ENCODE results near the gene NFIA. TPM values are rescaled to one million over a fixed set of nuclear protein-coding genes. Genes with fewer than 3 reads are reported as not detected.
A peak's percentile ranks its signal among the peaks of the same experiment; 100 is the strongest.

Gene NFIA
- total RNA-seq, 1 donor from 2014 or later, result 68.1 TPM

DNA sequence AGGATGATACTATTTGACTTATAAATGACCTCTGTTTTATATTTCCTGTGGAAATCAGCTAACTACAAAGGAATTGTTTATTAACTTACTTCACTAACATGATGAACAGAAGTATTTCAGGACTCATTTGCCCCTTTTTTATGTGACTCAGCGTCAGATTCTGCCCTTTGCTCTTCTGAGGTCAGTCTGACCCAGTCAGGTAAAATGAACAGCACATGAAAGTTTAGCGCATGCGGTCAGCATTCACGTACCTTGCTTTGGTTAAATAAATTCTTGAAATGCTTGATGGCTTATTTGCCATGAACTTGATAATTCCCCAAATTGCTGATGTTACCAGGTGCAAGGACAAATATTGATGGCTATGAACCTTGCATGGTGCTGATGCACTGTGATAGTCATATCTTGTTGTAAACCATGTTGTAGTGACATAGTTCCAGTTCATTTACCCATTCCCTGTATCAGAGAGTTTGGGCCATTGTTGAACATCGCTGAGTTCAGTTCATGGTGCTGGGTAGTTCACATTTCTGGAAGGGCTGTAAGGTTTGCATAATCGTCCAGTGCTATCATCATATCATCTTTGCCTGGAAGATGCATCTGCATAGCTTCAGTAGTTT is 133.4 kb downstream of the NFIA start:
- DNase-seq, result no peak

DNA sequence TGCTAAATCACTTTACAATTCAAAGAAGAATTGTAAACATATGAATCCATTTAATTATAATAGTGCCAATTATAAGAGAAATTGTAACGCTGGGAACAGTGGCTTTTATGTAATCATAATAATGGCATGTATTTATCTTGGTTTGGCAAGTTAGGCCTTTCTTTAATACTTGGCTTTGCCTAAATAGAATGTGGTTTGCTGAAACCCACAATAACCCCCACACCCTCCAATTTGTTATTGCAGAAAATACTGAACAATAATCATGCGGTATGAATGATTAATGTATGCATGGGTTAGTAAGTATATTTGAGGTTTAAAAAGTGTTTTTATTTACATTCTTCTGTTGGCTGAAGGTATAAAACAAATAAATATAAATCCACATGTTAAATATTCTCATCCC is 138.2 kb downstream of the NFIA start:
- no peak for DNase-seq

DNA sequence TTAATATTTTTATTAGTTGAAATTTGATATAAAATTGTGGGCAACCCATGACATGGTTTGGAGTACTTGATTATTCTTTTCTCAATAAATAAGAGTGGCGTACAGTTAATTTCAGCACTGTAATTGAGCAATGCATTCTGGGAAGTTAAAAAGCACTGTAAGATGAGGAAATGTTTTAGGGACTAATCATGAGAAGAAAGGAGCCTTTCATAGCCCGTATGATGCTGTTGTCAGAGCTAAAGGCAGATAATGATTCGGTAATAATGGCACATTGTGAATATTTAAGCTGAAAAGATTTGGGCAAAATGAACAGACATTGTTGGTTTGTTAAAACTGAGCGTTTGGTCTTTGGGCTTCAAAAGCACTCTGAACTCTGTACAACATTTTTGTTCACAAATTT is 139.3 kb downstream of the NFIA start:
- DNase-seq, result peak; percentile 38

DNA sequence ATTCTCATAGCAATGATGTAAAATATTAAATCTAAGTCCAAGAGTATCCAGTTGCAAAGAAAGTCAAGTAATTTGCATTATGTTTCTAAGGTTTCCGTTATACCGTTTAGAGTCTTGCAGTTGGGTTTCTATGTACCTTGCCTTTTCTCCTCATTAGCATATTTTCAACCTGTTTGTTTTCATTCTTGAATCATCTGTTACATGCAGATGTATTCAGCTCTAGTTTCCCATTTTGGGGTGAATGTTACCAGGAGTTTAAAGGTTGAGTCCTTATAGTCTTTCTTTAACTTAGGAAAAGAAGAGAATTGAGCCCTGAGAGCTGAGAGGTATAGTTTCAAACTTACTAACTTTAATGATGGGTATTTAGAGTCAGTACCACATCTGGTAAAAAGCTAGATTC is 139.9 kb downstream of the NFIA start:
- DNase-seq, result no peak

DNA sequence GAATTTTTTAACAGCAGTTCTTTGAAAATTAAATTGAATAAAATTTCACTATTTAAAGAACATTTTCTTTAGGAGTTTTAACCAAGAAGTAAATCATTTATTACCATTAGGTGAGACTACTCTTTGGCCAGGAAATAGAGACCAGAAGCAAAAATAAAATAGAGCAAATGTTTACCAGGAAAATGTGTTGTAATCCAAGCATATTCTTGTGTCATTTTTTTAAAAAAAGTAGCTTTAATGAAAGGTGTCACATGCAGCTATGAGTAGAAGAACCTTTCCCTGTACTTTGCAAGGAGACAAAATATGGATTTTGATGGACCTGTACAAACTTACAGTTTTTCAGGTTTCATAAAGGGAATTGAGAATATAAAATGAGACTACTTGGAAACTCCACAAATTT is 140.8 kb downstream of the NFIA start:
- no peak for DNase-seq

DNA sequence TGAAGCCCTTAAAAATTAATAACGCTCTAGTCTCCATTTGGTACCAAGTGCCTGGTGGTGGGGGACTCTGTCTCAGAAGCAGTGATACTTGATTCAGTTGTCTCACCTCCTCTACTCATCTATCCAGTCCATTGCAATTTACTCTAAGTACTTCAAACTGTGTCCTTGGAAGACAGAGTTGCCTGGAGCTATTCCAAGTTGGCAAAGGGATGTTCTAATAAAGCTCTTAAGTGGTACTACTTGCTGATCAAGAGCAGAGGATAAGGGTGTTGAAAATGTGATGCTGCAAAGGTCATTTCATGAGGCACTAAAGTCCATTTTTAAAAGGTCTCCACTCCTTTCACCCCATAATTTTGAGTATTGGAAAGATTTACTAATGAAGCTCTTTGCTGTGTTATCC is 142.2 kb downstream of the NFIA start:
- DNase-seq, result peak; percentile 58

DNA sequence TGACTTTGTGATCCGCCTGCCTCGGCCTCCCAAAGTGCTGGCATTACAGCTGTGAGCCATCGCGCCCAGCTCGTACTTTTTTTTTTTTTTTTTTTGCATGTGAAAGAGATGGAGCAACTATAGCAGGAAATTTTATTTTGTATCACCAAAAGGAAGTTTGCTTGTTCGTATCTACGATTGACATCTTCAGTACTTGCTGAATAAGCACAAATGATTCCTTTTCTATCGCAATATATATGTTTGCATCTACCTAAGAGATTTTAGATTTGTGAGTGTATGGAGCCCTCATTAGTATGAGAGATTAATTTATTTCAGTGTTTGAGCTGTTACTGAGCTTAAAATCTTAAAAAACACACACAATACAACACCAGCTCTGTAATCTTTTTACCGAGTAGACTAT is 143.1 kb downstream of the NFIA start:
- no peak for DNase-seq

DNA sequence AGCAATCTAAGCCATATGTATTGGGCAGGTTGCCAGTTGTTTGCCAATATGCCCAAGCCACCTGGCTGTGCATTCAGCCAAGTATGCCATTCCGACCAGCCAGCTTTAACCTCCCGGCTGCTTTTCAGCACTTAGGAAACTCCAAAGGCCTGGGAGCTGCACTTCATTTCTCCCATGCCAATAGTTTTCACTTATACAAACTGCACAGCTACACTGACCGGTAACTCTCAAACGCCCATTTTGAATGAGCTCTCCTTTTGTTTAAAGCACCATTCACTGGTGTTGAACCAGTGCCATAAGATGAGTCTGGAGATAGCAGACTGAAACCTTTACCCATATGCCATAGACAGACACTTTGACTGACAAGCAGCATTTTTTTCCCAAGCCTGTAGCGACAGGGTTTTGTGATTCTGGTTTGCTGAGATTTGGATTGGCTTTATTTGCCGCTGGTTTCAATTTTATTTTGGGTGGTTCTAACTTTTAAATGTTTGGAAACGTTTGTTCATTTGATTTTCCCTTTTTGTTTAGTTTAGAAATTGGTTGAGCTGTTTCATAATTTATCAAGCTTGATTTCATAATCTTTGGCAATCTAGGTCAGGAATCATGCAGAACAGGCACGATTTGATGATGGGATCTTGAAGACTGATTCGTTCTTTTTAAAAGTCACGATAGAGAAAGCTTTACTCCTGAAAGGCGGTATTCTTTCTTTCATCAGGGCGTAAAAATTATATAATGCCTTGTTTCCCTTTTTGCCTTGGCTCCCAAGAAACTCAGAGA is 144.6 kb downstream of the NFIA start:
- peak; percentile 59 for DNase-seq

DNA sequence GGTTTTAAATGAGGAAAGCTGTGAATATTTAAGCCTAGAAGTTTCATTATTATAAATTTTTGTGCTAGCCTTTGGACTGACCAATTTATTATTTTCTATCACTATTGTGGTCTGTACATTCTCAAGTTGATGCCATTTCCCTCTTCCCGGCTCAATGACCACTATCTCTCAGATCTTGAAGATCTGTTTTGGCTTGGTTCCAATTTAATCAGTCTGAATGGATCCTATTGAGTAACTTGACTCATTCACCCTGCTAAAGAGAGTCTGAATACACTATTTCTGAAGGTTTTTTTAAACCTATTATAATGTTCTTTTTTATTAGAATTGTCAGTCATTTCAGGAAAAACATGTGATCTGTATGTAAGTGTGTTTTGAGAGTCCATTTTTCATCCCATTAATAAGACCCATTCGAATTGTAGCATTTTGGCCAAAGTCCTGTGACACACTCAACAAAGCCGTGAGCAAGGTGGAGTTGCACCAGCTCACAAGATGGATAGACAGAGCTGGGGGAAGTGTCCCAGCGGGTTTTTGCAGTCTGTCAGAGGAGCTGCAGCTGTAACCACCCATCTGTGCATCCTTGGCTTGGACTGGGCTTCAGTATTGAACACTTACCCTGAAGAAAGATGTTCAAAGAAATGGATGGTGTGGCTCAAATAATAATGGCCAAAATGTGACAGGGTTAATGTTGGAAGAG is 145.6 kb downstream of the NFIA start:
- DNase-seq, result no peak

DNA sequence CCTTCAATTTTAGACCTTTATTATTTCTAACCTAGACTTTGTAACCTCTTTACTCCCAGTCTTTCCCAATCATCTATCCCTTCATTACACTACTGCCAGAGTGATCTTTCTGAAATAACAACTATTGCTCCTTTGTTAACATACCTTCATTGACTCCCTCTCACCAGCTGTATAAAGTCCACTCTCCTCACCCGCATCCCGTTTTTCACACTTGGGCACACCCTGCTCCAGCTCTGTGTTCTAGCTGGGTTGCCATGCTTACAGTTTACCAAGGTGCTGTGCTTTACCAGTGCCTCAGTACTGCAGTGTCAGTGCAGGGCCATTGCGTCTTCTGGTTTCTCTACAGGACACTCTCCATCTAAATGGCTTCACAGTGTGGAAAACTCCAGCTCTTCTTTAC is 148.2 kb downstream of the NFIA start:
- no peak for DNase-seq

DNA sequence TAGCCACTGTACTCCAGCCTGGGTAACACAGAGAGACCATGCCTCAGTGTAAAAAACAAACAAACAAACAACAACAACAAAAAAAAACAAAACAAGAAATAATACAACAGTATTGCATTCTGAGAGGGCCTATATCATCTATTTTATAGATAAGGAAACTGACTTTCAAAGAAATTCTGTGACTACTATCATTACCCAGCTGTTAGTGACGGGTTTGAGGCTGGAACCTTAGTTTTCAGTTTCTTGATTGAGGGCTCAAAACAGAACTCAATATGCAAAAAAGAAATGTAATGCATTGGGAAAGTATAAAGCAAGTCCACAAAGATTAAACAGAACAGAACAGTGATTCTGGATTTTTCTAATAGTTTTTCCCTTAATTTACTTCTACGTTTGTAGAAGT is 149.4 kb downstream of the NFIA start:
- DNase-seq, result no peak

DNA sequence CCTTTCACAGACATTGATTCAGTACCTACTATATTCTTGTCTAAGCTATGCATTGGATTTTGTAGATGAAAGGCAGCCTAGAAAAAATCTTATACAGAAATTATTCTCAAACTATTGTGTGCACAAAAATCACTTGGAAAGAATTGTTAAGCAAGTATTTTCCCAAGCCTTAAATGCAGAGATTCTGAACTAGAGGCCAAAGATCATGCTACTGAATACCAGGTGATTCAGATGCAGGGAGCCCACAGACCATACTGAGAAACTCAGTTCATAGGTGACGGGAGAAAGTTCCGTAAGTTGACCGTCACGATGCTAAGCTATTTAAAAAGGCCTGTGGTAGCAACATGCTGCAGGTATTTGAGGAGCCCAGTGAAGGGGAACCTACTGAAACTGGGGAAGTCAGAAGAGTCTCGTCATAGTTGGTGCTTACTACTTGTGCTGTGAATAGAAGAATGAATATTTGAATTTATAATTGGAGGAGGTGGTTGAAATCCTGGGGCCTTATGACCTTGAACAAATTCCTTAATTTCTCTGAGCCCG is 150.8 kb downstream of the NFIA start:
- DNase-seq, result no peak

DNA sequence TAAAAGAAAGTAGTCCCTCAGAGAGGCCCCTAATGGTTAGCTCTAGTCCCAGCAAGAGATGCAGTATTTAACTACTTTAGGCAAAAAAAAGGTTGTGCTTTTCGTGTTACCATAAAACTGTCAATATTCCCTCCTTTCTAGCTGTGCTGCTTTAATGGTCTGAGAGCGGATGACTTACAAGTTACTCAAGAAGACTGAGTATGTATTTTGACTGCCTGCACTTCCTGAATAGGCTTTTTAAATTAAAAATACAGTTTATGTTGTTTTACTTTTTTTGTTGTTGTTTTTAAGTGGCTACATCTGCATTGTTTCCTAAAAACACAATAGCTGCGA is 152.2 kb downstream of the NFIA start:
- no peak for DNase-seq

DNA sequence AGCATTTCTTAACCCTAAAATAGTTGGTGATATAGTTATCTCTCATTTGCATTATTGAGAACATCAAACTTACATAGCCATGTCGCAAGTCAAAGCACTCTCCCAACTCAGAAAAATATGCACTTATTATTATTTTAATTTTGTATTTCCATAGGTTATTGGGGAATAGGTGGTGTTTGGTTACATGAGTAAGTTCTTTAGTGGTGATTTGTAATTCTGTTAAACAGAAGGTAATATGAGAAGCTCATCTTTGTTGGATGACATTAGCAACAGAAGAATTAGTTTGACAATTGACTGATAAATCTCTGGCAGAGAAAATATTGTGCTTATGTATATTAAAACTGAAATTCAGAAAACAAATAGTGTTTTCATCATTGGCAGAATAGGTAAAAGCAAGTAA is 154.8 kb downstream of the NFIA start:
- DNase-seq, result no peak

DNA sequence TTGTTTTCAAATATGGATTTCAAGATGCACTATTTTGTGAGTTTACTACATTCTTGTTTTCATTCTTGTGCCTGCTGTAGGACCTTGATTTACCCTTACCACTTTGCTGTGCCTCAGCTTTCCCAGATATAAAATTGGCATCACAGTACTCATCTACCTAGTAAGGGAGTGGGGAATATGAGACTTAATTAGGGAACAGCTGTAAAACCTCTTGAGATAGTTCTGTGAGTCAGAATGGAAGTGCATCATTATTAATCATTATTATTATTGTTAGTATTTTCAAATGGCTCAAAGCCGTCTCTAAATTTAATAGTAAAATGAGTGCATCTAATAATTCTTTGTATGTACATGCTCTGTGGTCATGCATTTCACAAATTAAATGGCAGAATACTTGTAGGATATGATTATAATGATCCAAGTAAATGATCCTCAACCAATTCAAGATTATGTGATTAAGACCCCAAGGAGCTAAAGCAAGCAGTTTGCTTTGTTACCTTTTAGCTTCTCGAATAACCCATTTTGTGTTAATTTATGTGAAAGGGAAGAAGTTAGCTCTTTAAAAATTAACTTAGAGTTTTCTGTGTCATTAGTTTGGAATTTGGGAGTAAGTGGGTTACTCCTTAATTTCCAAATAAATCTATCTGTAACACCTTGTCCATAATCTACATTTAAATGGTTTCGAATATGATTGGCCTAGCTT is 155.4 kb downstream of the NFIA start:
- DNase-seq, result no peak

DNA sequence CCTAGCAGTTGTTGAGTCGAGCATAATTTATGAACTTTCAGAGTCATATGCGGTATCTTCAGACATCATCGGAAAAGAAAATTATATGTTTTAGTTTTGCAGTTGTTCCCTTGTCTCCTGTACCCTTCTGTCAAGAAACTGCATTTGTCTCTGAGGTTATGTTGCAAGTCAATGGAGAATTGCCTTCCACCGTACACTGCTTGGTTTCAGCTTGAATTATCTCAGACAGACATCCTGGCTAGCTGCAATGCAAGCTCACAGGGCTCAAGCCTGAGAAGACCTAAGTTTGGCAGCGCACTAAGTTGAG is 156.0 kb downstream of the NFIA start:
- DNase-seq, result no peak

DNA sequence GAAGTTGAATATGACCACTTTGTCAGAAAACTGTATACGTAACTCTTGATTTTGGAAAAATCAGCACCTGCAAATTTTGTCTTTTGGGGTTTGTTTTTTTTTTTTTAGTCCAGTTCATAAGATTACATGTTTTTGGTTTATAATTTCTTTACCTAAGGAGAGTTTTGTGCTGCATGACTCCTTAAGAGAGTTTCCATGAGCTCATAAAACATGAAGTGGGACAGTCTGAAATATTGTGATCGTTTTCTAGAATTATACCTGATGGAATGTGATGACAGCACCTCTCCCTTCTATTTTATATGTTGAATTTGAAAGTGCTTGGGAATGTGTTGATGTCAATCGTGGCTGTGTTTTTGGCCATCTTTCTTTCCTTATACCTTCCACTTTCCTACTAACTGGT is 158.5 kb downstream of the NFIA start:
- no peak for DNase-seq

DNA sequence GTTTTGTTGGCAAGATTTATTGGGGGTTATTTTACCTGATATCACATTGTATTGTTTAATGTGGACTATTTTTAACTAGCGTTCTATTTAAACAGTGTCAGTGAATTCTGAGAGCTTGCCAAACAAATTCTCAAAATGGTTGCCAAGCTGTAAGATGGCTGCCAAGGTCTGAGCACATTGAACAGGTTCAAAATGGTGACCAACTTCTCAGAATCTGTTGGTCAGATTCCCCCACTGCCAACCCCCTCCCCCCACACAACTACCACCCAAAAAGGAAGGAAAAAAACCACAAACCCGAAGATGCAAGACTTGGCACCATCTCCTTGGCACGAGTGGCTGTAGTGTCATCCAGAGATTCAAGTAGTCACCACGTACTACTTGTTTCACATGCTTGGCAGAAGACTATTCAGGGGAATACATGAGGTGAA is 159.1 kb downstream of the NFIA start:
- DNase-seq, result peak; percentile 48

DNA sequence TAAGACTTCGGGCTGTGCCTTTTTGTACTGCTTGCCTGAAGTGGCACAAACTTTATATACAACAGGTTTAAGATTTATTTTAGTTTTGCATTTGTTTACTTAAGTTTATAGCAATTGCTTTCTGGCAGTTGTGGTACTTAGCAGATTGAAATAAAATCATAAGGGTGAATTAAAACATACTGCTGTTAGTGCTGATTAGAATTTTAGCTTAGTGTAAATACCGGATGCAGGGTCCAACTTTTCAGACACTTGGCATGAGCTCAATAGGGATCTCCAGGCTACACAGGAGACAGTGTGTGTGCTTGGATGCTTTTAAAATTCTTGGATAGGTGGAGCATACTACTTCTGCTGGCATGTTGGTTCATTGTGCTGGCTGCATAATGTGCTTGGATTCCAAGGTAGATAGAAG is 159.6 kb downstream of the NFIA start:
- peak; percentile 56 for DNase-seq

DNA sequence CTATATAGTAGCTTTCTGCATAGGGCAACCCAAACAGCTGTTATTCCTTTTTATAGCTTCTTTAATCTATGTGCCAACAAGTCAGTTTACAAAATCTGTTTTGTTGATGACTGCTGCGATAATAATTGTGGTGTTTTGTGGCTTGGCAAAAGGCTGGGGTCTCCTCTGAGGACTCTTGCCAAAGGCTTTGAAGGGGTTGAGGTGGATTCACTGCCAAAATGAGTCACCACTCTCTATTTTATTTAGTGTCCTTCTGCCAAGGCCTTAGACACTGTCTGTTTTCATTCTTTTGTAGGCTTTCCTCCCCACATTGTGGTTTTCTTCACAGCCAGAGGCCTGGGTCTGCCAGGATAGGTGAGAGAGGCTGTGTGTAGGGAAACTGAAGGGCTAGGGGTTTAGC is 161.8 kb downstream of the NFIA start:
- DNase-seq, result peak; percentile 67

DNA sequence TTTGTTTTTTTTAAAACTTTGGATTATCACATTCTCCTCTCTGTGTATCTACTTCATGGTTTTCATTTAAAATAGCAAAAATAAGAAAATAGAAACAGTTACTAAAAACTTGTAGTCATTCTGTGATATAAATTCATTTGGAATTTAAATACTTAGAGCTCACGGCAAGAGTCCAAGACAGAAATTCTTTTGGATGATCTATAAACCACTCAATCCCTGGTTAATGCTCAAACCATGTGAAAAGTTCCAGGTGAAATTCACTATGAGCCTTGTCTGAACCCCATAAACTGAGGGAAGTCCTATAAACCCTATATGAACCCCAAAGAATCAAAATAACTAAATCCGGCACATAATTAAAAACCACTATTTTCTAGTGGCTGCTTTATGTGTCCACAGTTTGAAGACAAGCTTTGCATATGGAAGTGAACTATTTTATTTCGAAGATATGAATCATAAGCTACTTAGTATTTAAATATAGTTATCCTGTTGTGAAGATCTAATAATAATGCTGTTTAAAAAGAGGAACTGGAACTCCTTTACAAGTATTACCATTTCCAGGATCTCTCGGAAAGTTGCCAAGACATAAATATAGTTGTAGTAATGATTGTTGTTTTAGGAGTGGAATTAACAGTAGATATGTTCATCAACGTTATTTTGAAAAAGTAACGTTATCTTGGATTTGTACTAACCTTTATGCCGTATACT is 163.5 kb downstream of the NFIA start:
- no peak for DNase-seq

DNA sequence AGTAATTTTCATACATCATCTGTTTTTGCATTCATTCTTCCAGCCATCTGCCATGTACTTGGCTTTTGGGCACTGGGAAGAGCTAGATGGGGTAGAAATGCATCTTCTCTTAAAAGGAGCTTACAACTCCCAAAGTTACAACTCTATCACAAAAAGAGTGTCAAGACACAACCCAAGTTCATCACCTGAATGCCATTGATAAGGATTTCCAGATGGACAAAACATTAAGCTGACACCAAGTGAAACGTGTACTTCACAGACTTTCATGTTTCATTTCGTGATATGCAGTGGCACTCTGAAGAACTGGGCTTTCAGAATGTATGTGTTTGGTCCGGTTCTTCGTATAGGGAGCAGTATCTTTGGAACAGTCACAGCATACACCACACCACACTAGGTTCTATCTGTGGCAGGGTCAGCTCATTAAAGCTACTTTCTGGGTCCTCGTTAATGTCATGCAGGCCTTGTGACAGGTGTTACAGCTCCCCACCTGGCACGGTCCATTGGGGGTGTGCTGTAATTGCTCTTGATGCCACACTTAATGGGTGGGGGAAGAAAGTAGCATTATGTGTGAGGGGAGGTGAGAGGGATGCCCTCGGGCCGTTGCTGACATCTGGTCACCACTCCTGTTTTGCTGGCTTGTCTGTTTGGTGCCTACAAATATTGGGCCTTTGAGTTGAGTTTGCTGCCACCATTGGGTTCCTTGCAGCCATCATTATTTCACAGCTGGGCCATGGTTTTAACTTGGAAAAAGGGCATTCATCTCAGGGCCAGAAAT is 164.9 kb downstream of the NFIA start:
- DNase-seq, result no peak
